DOHH2 (cell line): ENCODE data around the gene LIMK2.
A peak's percentile ranks its signal among the peaks of the same experiment; 100 is the strongest.
"Not testable (repeated sequence)": the region's sequence is repeated elsewhere in the genome, so short reads cannot be mapped to it uniquely, and the experiment has no call there.

Source experiments
- H3F3A ChIP-seq: fragments of 200-600 bp; sonication (generic), shearing (Covaris generic); 2 replicates; pipeline ENCODE4 v1.6.0; 2016; ENCODE audit warnings: antibody characterized with exemption, mild to moderate bottlenecking; ENCODE audit not compliant: control insufficient read depth, insufficient read depth
- H3K27ac ChIP-seq: fragments of 200-600 bp; sonication (generic); 2 replicates; pipeline ENCODE4 v1.5.1; 2014; ENCODE audit warnings: low read depth, mild to moderate bottlenecking, low read length, moderate library complexity
- H3K27me3 ChIP-seq: fragments of 200-600 bp; sonication (generic); 2 replicates; pipeline ENCODE4 v1.6.1; 2014; ENCODE audit warnings: mild to moderate bottlenecking, low read length, mixed read lengths; ENCODE audit not compliant: control insufficient read depth
- H3K36me3 ChIP-seq: fragments of 200-600 bp; sonication (generic); 2 replicates; pipeline ENCODE4 v1.6.1; 2014; ENCODE audit warnings: mild to moderate bottlenecking, low read length, moderate library complexity, mixed read lengths; ENCODE audit not compliant: control insufficient read depth
- H3K4me1 ChIP-seq: fragments of 200-600 bp; sonication (generic); 2 replicates; pipeline ENCODE4 v1.6.1; 2014; ENCODE audit warnings: mild to moderate bottlenecking, low read length, mixed read lengths; ENCODE audit not compliant: control insufficient read depth
- H3K4me2 ChIP-seq: fragments of 200-600 bp; sonication (generic); 2 replicates; pipeline ENCODE4 v1.6.0; 2014; ENCODE audit warnings: mild to moderate bottlenecking, low read length, moderate library complexity
- H3K4me3 ChIP-seq: fragments of 200-600 bp; sonication (generic); 2 replicates; pipeline ENCODE4 v1.5.1; 2014; ENCODE audit warnings: mild to moderate bottlenecking, low read length, mixed read lengths
- H3K79me2 ChIP-seq: fragments of 200-600 bp; sonication (generic); 2 replicates; pipeline ENCODE4 v1.6.1; 2014; ENCODE audit warnings: mild to moderate bottlenecking, low read length, mixed read lengths; ENCODE audit not compliant: control insufficient read depth
- H3K9me2 ChIP-seq: fragments of 200-600 bp; sonication (generic); replicated peaks from 2 replicates; pipeline ENCODE4 v1.6.1; 2014; ENCODE audit warnings: mild to moderate bottlenecking, low read length, mixed read lengths; ENCODE audit not compliant: control insufficient read depth
- H3K9me3 ChIP-seq: fragments of 200-600 bp; sonication (generic); 2 replicates; pipeline ENCODE4 v1.6.1; 2014; ENCODE audit warnings: antibody characterized with exemption, low read length, mixed read lengths; ENCODE audit not compliant: control insufficient read depth, insufficient read depth
- H4K20me1 ChIP-seq: fragments of 200-600 bp; sonication (generic); 2 replicates; pipeline ENCODE4 v1.6.0; 2014; ENCODE audit warnings: low read depth, mild to moderate bottlenecking, antibody characterized with exemption, low read length, moderate library complexity; ENCODE audit not compliant: control insufficient read depth, insufficient read depth
- CTCF ChIP-seq: fragments of 200-600 bp; sonication (generic); IDR thresholded peaks from one replicate; pipeline ENCODE4 v1.5.1; 2014; ENCODE audit warnings: antibody characterized with exemption, mild to moderate bottlenecking, low read depth, low read length; ENCODE audit not compliant: poor library complexity, severe bottlenecking
- EZH2phosphoT487 ChIP-seq: fragments of 200-600 bp; sonication (generic); IDR thresholded peaks from 2 replicates; pipeline ENCODE4 v1.6.1; 2017; ENCODE audit warnings: borderline replicate concordance, mild to moderate bottlenecking, antibody characterized with exemption, low read length, moderate library complexity, mixed read lengths

Gene LIMK2

GRCh38 chr22:31230871-31231621 lies 18.9 kb downstream of the LIMK2 start:
- no peaks in the 10 kb centered on the region for H4K20me1 ChIP-seq
- TF ChIP-seq CTCF (peak; percentile 64), EZH2phosphoT487 (no peak)
- peaks cover 49% of the 10 kb centered on the region for H3K36me3 ChIP-seq
- no peaks in the 10 kb centered on the region for H3F3A ChIP-seq
- peaks cover 30% of the 10 kb centered on the region for H3K79me2 ChIP-seq
- H3K27ac ChIP-seq = no peak overlapping the region
- H3K27me3 ChIP-seq = no peaks in the 10 kb centered on the region
- H3K9me2 ChIP-seq = no peaks in the 10 kb centered on the region
- no peak overlapping the region for H3K4me3 ChIP-seq
- no peaks in the 10 kb centered on the region for H3K9me3 ChIP-seq
- no peaks in the 10 kb centered on the region for H3K4me1 ChIP-seq
- H3K4me2 ChIP-seq = no peak overlapping the region

DNA sequence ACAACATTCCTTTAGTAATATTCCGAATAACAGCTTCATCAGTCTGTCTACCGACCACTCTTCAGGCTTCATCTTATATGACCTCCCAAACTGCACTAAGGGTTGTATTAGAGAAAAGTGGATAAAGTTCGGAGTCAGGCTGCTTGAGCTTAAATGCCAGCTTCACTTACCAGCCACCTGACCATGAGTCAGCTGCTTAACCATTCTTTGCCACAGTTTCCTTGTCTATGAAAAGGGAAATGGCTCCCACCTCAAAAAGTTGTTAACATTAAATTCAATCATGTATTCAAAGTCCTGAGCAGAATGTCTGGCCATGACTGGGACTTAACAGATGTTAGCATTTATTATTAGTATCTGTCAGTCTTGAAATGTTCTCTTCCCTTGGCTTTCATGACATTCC lies 20.9 kb downstream of the LIMK2 start:
- H3K36me3 ChIP-seq = peaks cover 38% of the 10 kb centered on the region
- H3K9me3 ChIP-seq = no peaks in the 10 kb centered on the region
- no peaks in the 10 kb centered on the region for H3K4me1 ChIP-seq
- H3K4me3 ChIP-seq = no peak overlapping the region
- no peak overlapping the region for H3K27ac ChIP-seq
- H3F3A ChIP-seq = no peaks in the 10 kb centered on the region
- peaks cover 25% of the 10 kb centered on the region for H3K79me2 ChIP-seq
- no peaks in the 10 kb centered on the region for H4K20me1 ChIP-seq
- no peaks in the 10 kb centered on the region for H3K9me2 ChIP-seq
- TF ChIP-seq EZH2phosphoT487 (no peak), CTCF (no peak)
- no peak overlapping the region for H3K4me2 ChIP-seq
- H3K27me3 ChIP-seq = no peaks in the 10 kb centered on the region

DNA sequence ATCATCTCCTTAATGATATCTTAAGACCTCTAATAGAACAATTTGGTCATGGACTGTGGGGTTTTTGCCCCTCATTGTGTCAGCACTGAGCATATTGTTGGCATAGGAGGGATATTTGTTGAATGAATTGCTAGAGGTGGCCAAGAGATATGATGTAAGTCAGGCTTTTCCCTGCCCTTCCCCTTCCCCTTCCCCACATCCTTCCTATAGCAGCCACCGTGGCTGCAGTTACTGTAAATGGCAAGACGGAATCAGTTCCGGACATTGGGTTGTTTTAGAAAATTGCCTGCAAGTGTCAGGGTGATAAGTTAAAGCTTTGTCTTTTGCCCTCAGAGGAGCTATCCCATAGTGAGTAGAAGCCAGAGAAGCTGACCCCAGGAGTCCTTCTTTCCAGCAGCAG lies 23.0 kb downstream of the LIMK2 start:
- Histone ChIP-seq H4K20me1 (no peaks in the 10 kb centered on the region), H3K27me3 (no peaks in the 10 kb centered on the region), H3K4me3 (no peak overlapping the region), H3F3A (no peaks in the 10 kb centered on the region), H3K9me3 (no peaks in the 10 kb centered on the region), H3K4me2 (no peak overlapping the region), H3K4me1 (no peaks in the 10 kb centered on the region), H3K79me2 (peaks cover 42% of the 10 kb centered on the region), H3K9me2 (no peaks in the 10 kb centered on the region), H3K27ac (no peak overlapping the region), H3K36me3 (peaks cover 25% of the 10 kb centered on the region)
- TF ChIP-seq CTCF (no peak), EZH2phosphoT487 (no peak)

DNA sequence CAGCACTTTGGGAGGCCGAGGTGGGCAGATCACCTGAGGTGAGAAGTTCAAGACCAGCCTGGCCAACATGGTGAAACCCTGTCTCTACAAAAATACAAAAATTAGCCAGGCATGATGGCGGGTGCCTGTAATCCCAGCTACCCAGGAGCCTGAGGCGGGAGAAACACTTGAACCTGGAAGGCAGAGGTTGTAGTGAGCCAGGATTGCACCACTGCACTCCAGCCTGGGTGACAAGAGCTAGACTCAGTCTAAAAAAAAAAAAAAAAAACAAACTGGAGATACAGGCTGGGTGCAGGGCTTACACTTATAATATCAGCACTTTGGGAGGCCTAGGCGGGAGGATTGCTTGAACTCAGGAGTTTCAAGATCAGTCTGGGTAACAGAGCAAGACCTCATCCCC lies 23.9 kb downstream of the LIMK2 start:
- not testable (repeated sequence) for H3K27me3 ChIP-seq, H3K4me3 ChIP-seq, H3K4me2 ChIP-seq

More for the DNA sequence above, 23.9 kb downstream of the LIMK2 start:
- not testable (repeated sequence) for H3K9me2 ChIP-seq, H4K20me1 ChIP-seq, H3K9me3 ChIP-seq, H3K4me1 ChIP-seq, H3K27ac ChIP-seq, H3F3A ChIP-seq
- Histone ChIP-seq H3K36me3 (peaks cover 24% of the 10 kb centered on the region), H3K79me2 (peaks cover 42% of the 10 kb centered on the region)
